Limb (tissue), 2 donors: ENCODE measurements around the gene ALKBH5.
A peak's percentile ranks its signal among the peaks of the same experiment; 100 is the strongest.

Source experiments
- DNase-seq, 2 donors: peaks; one replicate each; pipeline ENCODE4 v3.0.0-alpha.2; 2016; ENCODE audit errors: extremely low spot score in 2 of 2

ALKBH5 gene

DNA sequence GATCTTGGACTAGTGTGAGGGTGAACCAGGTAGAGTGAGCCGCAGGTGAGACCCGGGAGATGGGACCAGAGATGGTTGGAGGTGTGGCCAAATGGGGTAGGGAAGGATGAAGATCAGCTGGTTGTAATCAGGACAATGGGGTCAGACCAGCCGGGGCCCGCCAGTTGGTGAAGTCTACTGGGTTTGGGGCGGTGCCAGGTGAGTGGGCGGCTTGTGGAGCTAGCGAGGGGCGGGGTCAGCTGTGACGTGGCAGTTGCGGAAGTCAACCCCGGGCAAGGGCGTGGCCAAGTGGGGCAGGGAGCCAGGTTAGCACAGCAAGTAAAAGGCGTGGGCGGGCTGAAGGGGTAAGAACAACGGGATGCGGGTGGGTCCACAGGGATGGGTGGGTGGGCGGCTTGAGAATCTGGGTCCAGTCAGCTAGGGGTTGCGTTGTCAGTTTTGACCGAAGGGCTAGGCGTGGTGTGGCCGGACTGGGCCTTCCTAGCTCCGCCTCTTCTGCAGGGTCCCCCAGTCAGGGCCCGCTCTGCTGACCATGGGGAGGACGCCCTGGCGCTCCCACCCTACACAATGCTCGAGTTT lies 25.5 kb upstream of the ALKBH5 start:
- DNase-seq, result peak; percentile 80 to 91

GRCh38 chr17:18159551-18160120 lies 24.0 kb upstream of the ALKBH5 start:
- no peak for DNase-seq

DNA sequence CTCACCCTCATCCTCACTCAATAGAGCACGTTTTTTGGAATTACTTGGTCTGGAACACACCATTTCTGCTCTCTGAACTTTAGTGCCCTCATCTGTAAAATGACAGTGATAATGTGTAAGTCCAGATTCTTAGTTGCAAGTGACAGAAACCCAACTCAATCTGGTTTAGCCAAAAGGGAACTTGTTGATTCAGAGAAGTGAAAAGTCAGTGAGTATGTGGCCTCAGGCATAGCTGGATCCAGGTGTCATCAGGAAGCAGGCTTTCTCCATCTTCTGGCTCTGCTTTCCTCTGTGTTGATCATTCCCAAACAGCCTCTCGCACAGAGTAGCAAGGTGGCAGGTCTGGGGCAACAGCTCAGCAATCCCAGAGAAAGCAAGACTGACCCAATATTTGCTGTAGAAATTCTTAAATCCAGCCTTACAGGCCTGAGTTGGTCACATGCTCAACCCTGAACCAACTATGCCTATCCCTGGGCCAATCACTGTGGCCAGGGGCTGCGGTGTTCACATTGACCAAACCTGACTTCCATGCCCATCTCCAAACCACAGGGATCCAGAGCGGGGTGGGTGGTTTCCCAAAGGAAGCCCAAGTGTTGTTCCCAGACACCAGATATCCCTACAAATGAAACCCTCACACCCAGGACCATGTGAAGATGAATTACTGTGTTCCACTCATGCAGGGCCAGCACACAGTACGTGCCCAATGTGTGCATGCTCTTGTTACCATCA lies 23.3 kb upstream of the ALKBH5 start:
- no peak for DNase-seq

GRCh38 chr17:18161207-18162145 lies 22.2 kb upstream of the ALKBH5 start:
- no peak for DNase-seq

DNA sequence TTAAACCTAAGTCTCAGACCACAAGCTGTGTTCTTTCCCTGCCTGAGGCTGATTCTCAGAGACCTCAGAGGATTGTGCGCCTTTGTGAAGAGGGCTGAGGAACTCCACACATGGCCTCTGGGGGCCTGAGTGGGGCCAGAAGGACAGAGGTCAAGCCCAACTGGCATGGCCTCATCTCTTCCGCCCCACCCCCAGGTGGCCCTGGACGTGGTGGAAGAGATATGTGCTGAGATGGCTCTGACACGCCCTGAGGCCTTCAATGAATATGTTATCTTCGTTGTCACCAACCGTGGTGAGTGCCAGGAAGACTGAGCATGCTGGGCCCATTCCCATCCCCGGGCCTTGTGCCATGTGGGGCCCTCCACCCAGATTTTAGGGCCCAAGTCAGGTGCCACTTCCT lies 20.1 kb upstream of the ALKBH5 start:
- no peak for DNase-seq

- no peak for DNase-seq
Measured at GRCh38 chr17:18166894-18167293, 16.7 kb upstream of the ALKBH5 start.

DNA sequence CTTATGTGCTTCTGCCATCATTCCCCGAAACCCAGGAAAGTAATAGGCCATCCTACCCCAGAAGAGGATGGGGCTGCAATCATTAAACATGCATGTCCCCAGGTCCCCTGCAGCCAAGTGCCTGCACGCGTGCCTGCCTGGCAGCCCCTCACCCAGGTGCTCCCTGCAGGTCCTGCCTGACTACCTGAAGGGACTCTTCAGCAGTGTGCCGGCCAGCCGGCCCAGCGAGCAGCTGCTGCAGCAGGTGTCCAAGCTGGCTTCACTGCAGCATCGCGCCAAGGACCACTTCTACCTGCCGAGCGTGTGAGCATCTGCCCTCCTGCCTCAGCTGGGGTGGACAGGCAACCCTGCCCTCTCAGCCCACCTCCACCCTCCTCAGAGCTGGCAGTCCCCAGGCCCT lies 16.2 kb upstream of the ALKBH5 start:
- DNase-seq, result no peak

DNA sequence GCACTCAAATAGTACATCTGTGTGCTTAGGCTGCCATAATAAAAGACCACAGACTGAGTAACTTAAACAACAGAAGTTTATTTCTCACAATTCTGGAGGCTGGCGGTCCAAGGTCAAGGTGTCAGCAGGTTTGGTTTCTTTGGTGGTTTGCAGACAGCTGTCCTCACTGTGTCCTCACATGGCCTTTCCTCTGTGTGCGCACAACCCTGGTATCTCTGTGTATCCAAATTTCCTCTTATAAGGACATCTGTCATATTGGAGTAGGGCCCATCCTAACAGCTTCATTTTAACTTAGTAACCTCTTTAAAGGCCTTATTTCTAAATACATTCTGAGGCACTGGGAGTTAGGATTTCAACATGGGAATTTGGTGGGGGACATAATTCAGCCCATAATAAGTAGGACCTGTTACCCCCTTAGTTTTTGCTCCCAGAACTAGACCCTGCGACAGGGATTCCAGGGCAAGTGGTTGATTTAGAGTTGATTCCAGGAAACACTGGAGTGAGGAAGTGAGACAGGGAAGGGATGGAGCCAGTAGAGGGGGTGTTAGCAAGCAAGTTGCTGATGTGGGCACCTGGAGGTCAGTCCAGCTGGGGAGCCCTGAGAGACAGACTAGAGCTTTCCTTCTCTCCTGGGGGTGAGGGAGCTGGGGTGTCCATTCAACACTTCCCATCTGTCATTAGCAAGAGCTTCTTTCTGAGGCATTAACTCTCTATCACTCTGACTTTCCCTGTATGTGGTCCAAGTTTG lies 10.9 kb upstream of the ALKBH5 start:
- no peak for DNase-seq

- DNase-seq, result no peak
Measured at GRCh38 chr17:18173740-18174139, 9.9 kb upstream of the ALKBH5 start.

GRCh38 chr17:18176176-18176575 lies 7.5 kb upstream of the ALKBH5 start:
- DNase-seq, result no peak

- no peak for DNase-seq
Measured at GRCh38 chr17:18177133-18177532, 6.5 kb upstream of the ALKBH5 start.

- DNase-seq, result no peak
Measured at GRCh38 chr17:18177722-18178121, 5.9 kb upstream of the ALKBH5 start.

- no peak for DNase-seq
Measured at GRCh38 chr17:18179196-18179595, 4.4 kb upstream of the ALKBH5 start.

DNA sequence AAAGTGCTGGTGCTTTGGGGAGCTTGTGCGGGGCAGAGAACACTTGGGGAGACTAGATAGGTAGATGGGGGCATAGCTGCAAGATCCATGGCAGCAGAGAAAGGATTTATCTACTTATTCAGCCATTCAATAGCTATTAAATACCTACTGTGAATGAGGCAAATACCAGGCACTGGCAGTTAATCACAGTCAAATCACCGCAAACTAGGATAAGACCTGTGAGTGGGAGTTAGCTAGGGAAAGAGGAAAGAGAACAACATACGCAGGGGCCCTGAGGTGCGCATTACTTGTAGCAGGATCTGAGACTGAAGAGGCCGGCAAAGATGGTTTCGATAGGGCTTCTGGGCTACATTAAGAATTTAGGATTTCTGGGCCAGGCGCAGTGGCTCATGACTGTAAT lies 3.8 kb upstream of the ALKBH5 start:
- no peak for DNase-seq

- DNase-seq, result no peak
Measured at GRCh38 chr17:18181358-18181757, 2.3 kb upstream of the ALKBH5 start.

- DNase-seq, result peak in 1 of 2 donors; percentile 40
Measured at GRCh38 chr17:18182110-18182977, 1.3 kb upstream of the ALKBH5 start.

DNA sequence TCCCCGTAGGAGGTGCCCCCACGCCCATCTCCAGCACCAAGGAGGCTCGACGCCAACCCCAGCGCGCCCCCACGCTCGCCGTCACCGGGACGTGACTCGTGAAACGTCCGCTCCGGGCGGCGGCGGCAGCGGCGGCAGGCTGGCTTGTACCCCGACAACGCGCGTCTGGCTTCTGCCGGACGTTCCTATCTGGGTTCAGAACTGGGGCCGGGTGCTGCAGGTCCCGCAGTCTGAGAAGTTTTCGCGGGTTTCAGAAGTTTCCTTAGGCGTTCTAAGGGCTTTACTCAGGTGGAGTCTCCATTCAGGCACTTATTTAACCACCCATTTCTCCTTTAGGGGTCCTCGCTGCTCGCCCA lies 672 bp upstream of the ALKBH5 start:
- peak; percentile 83 to 92 for DNase-seq

- peak in 1 of 2 donors; percentile 61 for DNase-seq
Measured at GRCh38 chr17:18184143-18185031, 759 bp downstream of the ALKBH5 start.

DNA sequence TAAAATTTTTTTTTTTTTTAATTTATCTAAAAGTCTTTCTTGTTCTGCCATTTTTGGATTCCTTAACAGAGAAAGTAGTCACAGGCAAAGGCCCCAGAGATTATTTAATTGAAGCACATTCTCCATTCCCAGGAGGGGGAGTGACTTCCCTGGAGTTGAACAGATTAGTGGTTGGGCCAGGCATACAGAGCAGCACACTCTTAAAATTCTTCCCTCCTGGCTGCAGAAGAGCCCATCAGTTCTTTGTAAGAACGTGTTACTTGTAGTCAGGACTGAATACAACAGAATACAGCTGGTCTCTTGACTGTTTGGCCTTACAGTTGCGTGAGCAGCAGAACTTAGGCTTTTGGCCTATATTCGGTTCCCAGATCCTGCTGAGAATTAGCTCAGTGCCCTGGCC lies 1.8 kb downstream of the ALKBH5 start:
- no peak for DNase-seq
